HEK293T (cell line): ENCODE results near the gene AMELX.

ENCODE experiments used
- CTCF ChIA-PET: fragments of 350-600 bp; formaldehyde crosslinking; extraction: SDS; loops from one replicate; lab custom pipeline; 2021; ENCODE audit warnings: antibody characterized with exemption, inconsistent platforms; lab: Yijun Ruan, JAX
- POLR2A ChIA-PET: fragments of 350-600 bp; formaldehyde crosslinking; extraction: SDS; loops from one replicate; lab custom pipeline; 2020; ENCODE audit warnings: antibody characterized with exemption, inconsistent platforms; lab: Yijun Ruan, JAX
- DNase-seq: peaks from one replicate; pipeline ENCODE4 v3.0.0; 2012; ENCODE audit warnings: mixed read lengths; ENCODE audit errors: extremely low spot score
- ARNT ChIP-seq: fragments of 450-650 bp; IDR thresholded peaks from 2 replicates; pipeline ENCODE4 v1.6.1; 2017; ENCODE audit warnings: mild to moderate bottlenecking
- BHLHE40 ChIP-seq: fragments of 450-650 bp; IDR thresholded peaks from 2 replicates; pipeline ENCODE4 v1.6.1; 2016; ENCODE audit warnings: mild to moderate bottlenecking, moderate library complexity, borderline replicate concordance
- CTBP1 ChIP-seq: fragments of 450-650 bp; IDR thresholded peaks from 2 replicates; pipeline ENCODE4 v1.6.1; 2016; ENCODE audit warnings: borderline replicate concordance
- ELF4 ChIP-seq: fragments of 450-650 bp; IDR thresholded peaks from 2 replicates; pipeline ENCODE4 v1.6.1; 2017; ENCODE audit warnings: antibody characterized with exemption
- FOXA1 ChIP-seq: fragments of 450-650 bp; IDR thresholded peaks from 2 replicates; pipeline ENCODE4 v1.6.1; 2016; ENCODE audit warnings: mild to moderate bottlenecking
- FOXK2 ChIP-seq: fragments of 450-650 bp; IDR thresholded peaks from 2 replicates; pipeline ENCODE4 v1.6.1; 2016; ENCODE audit warnings: mild to moderate bottlenecking
- FOXM1 ChIP-seq: fragments of 450-650 bp; IDR thresholded peaks from 2 replicates; pipeline ENCODE4 v1.6.1; 2017; ENCODE audit warnings: mild to moderate bottlenecking, borderline replicate concordance
- HDGF ChIP-seq: fragments of 450-650 bp; IDR thresholded peaks from 2 replicates; pipeline ENCODE4 v1.6.1; 2017; ENCODE audit warnings: antibody characterized with exemption, borderline replicate concordance
- L3MBTL2 ChIP-seq: fragments of 450-650 bp; conservative IDR thresholded peaks from 2 replicates; pipeline ENCODE4 v1.6.1; 2016; ENCODE audit warnings: mild to moderate bottlenecking
- LEF1 ChIP-seq: fragments of 450-650 bp; IDR thresholded peaks from 2 replicates; pipeline ENCODE4 v1.6.1; 2017; ENCODE audit warnings: mild to moderate bottlenecking, borderline replicate concordance
- NFRKB ChIP-seq: fragments of 450-650 bp; IDR thresholded peaks from 2 replicates; pipeline ENCODE4 v1.6.1; 2016; ENCODE audit warnings: mild to moderate bottlenecking, moderate library complexity
- SP1 ChIP-seq: fragments of 450-650 bp; IDR thresholded peaks from 2 replicates; pipeline ENCODE4 v1.6.1; 2017
- SUZ12 ChIP-seq: fragments of 450-650 bp; IDR thresholded peaks from 2 replicates; pipeline ENCODE4 v1.6.1; 2016; ENCODE audit warnings: mild to moderate bottlenecking
- TARDBP ChIP-seq: fragments of 450-650 bp; IDR thresholded peaks from 2 replicates; pipeline ENCODE4 v1.6.1; 2016
- ZNF384 ChIP-seq: fragments of 450-650 bp; IDR thresholded peaks from 2 replicates; pipeline ENCODE4 v1.6.1; 2016
- TF ChIP-seq, protein P1 (sequence below): fragments of 450-650 bp; IDR thresholded peaks from 2 replicates; pipeline ENCODE4 v1.6.1; 2016

Gene AMELX

DNA sequence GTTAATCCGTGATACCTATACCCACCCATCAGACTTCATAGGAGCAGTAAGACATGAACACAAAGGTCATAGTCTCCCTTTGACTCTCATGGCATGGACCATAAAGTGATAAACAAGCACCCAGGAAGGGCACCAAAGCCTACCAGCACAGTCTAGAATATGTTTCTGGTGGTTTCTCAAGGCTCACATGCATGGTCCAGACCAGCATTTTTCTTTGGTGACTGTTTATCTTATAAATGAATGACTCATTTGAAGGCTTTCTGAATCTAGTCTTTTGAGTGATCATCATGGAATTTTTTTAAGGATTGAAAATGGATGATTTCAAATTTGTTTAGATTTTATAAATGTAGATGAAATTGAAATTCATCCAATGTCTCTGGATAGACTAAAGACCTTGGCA lies 32.0 kb upstream of the AMELX start:
- CTCF ChIA-PET: no interaction called here
- no peak for DNase-seq
- no peak for TF ChIP-seq HDGF
- no peak for TF ChIP-seq FOXA1
- POLR2A ChIA-PET: no interaction called here

DNA sequence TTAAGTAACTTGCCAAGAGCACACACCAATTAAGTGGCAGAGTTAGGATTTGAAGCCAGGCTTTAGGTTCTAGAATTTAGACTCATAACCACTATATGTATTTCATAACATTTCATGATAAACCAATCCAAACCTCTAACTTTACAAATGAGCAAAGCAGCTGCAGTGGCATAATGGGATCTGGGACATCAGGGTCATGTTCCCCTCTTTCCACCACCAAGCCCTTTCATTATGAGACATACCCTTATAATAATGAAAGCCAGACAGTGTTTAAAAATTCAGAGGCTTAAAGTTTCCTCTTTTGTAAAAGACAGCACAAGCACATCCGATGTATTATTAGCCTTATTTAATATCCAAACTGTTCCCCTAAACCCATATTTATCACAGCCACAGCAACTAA lies 28.3 kb upstream of the AMELX start:
- CTCF ChIA-PET: no interaction called here
- no peak for DNase-seq
- TF ChIP-seq TARDBP (no peak), NFRKB (no peak), ELF4 (no peak), HDGF (no peak), SUZ12 (no peak), FOXM1 (no peak)
- TF ChIP-seq, protein P1, sequence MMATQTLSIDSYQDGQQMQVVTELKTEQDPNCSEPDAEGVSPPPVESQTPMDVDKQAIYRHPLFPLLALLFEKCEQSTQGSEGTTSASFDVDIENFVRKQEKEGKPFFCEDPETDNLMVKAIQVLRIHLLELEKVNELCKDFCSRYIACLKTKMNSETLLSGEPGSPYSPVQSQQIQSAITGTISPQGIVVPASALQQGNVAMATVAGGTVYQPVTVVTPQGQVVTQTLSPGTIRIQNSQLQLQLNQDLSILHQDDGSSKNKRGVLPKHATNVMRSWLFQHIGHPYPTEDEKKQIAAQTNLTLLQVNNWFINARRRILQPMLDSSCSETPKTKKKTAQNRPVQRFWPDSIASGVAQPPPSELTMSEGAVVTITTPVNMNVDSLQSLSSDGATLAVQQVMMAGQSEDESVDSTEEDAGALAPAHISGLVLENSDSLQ: no peak
- POLR2A ChIA-PET: no interaction called here

DNA sequence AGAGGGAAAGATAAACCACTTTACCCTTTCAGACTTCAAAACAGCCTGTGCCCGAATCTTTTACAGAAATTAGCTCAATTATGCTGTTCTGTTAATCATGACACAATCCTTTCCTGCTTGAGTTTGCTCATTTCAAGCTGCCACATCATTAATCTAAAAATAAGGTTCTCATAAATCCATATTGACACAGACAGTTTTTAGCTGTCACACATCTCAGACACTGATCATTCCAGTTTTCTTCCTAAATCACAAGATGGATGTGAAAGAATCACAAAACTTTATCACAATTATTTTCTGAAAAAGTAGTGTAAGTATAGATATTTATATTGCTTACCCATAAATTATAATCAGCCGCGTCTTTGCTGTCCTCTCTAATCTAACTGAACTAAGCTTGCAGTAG lies 27.9 kb upstream of the AMELX start:
- DNase-seq: no peak
- POLR2A ChIA-PET: no interaction called here
- TF ChIP-seq FOXK2 (no peak), L3MBTL2 (no peak), SUZ12 (no peak), FOXM1 (no peak), ELF4 (no peak), LEF1 (no peak), TARDBP (no peak), ARNT (no peak), CTBP1 (no peak), HDGF (no peak), SP1 (no peak), NFRKB (no peak), ZNF384 (no peak), BHLHE40 (no peak), FOXA1 (no peak)
- TF ChIP-seq, protein P1: no peak
- CTCF ChIA-PET: no interaction called here

DNA sequence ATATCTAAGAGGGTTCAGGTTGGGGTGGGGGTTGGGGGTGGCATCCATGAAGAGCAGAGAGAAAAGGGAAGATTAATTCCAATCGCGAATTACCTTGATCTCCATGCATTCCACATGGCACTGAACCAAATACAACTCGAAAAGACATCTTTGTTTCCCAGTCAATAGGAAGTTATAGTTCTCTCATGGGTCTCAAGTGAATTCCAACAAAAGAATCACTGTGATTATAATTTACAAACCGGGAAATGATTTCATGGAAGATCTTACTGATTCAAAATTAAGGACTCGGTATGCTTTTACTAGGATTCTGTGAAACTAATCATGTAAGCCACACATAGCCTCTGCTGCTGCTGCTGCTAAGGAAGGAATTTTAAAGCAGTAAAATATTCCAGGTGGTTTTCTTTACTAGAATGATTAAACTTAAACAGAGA lies 26.6 kb upstream of the AMELX start:
- POLR2A ChIA-PET: no interaction called here

DNA sequence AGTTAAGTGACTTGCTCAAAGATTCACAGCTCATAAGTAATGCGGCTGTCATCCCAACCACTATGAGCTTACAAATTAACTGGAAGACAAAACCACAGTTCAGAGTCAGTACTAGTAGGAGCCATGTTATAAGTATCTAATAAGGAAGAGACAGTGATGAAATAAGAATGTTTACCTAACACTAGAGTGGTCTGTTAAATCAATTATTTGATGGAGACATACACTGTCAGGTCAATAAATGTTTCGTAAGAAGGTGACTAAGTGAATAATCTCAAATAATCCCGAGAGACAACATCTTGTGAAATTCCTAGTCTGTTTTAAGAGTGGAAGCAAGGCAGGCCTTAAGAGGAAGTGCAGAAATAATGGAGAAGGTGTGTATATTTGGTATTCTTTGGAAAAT lies 25.8 kb upstream of the AMELX start:
- no peak for DNase-seq

More for the DNA sequence above, 26.6 kb upstream of the AMELX start:
- CTCF ChIA-PET: interaction anchor here (0.6 kb wide), 1 partner anchor 9 kb away, joined by 3 read pairs; no protein-coding TSS in a partner anchor
- DNase-seq: no peak
- no peak for TF ChIP-seq ZNF384
- TF ChIP-seq, protein P1: no peak
- TF ChIP-seq FOXM1: no peak
- no peak for TF ChIP-seq FOXA1
- no peak for TF ChIP-seq NFRKB
- no peak for TF ChIP-seq HDGF
- TF ChIP-seq TARDBP: no peak
- no peak for TF ChIP-seq LEF1
- no peak for TF ChIP-seq BHLHE40
- TF ChIP-seq FOXK2: no peak
- TF ChIP-seq L3MBTL2: no peak
- no peak for TF ChIP-seq ARNT
- no peak for TF ChIP-seq CTBP1
- no peak for TF ChIP-seq SUZ12
- no peak for TF ChIP-seq SP1
- TF ChIP-seq ELF4: no peak

DNA sequence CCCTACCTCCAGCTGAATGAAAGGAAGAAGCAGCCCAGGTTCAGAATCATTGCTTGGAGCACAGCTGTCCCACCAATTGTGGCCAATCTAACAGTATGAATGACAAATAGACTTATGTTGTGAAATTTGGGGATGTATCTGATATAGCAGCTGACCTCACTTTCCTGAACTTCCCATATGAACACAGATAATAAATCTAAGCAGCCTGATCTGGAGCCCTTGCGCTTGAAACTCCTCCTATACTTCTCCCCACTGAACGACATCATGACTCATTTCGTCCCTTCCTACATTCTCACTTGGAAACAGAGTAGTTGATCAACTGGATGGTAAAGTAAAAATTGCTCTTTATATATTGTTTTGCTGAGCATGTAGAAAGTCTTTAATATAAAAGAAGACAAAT lies 24.2 kb upstream of the AMELX start:
- CTCF ChIA-PET: no interaction called here
- DNase-seq: no peak
- TF ChIP-seq CTBP1 (no peak), NFRKB (no peak), LEF1 (no peak)
- TF ChIP-seq, protein P1: no peak
- POLR2A ChIA-PET: no interaction called here

More for the DNA sequence above, 25.8 kb upstream of the AMELX start:
- ChIA-PET CTCF (interaction anchor here (0.6 kb wide), 1 partner anchor 10 kb away, joined by 3 read pairs; no protein-coding TSS in a partner anchor), POLR2A (no interaction called here)
- TF ChIP-seq L3MBTL2: no peak
- TF ChIP-seq CTBP1: no peak
- TF ChIP-seq LEF1: no peak
- no peak for TF ChIP-seq FOXM1
- no peak for TF ChIP-seq FOXK2
- TF ChIP-seq HDGF: no peak
- no peak for TF ChIP-seq BHLHE40
- TF ChIP-seq ZNF384: no peak
- TF ChIP-seq, protein P1: no peak
- no peak for TF ChIP-seq TARDBP
- TF ChIP-seq SUZ12: no peak
- no peak for TF ChIP-seq ARNT
- no peak for TF ChIP-seq NFRKB
